T-cell (primary cell): Measurements from ENCODE around the gene HYDIN. TPM values are rescaled to one million over a fixed set of nuclear protein-coding genes. Genes with fewer than 3 reads are reported as not detected.
"Not testable (repeated sequence)": the region's sequence is repeated elsewhere in the genome, so short reads cannot be mapped to it uniquely, and the experiment has no call there.

ENCODE experiments used
- ATAC-seq, 4 experiments: fragments of 200-7000 bp in 3 of 4; fragments of 150-1000 bp in 1 of 4; cut with Tn5 transposase; replicated peaks in 1 of 4; 1 replicate in 3 of 4; 2 replicates in 1 of 4; pipeline ENCODE4 v1.10.0; 2021; ENCODE audit warnings: moderate library complexity in 3 of 4, mild to moderate bottlenecking in 2 of 4, moderate number of reproducible peaks in 1 of 4
- CTCF ChIA-PET, 2 donors: fragments of 300-600 bp; sonication (Branson Sonifier 250); formaldehyde crosslinking; loops; one replicate each; lab custom pipeline; 2022; ENCODE audit warnings: antibody characterized with exemption in 2 of 2; lab: Charles Lee
- POLR2A ChIA-PET, 2 donors: fragments of 300-600 bp; sonication (Branson Sonifier 250); formaldehyde crosslinking; loops; one replicate each; lab custom pipeline; 2022; ENCODE audit warnings: antibody characterized with exemption in 2 of 2; lab: Charles Lee
- DNase-seq, 35 experiments: peaks; one replicate each; pipeline versions ENCODE4 v3.0.0 to v3.0.0-alpha.2; 2013 to 2023
- H3K27ac ChIP-seq: one replicate; pipeline ENCODE4 v1.5.1; 2013; ENCODE audit warnings: low read length
- H3K27me3 ChIP-seq, 2 experiments: replicated peaks in 1 of 2; 1 replicate in 1 of 2; 2 replicates in 1 of 2; pipeline versions ENCODE4 v1.6.1 to v1.7.0; 2013; ENCODE audit warnings: low read length in 1 of 2, mixed read lengths in 1 of 2; ENCODE audit not compliant: control insufficient read depth in 2 of 2, insufficient read depth in 2 of 2; ENCODE audit errors: extremely low read depth in 1 of 2
- H3K36me3 ChIP-seq, 2 donors: 1 replicate in 1 of 2; 2 replicates in 1 of 2; pipeline versions ENCODE4 v1.6.1 to v1.7.0; 2013; ENCODE audit warnings: low read length in 1 of 2; ENCODE audit not compliant: control insufficient read depth in 2 of 2, insufficient read depth in 1 of 2; ENCODE audit errors: extremely low read depth in 1 of 2
- H3K4me1 ChIP-seq, 2 experiments: 1 replicate in 1 of 2; 2 replicates in 1 of 2; pipeline versions ENCODE4 v1.6.1 to v1.7.0; 2013; ENCODE audit warnings: low read length in 2 of 2, mixed read lengths in 1 of 2; ENCODE audit not compliant: insufficient read depth in 2 of 2, control insufficient read depth in 1 of 2; ENCODE audit errors: extremely low read depth in 1 of 2
- H3K4me3 ChIP-seq, 2 donors: 1 replicate in 1 of 2; 2 replicates in 1 of 2; pipeline versions ENCODE4 v1.5.1 to v1.7.0; 2013; ENCODE audit warnings: mild to moderate bottlenecking in 2 of 2, low read length in 1 of 2, moderate library complexity in 1 of 2; ENCODE audit not compliant: control insufficient read depth in 1 of 2; ENCODE audit errors: extremely low read depth in 1 of 2
- H3K9me3 ChIP-seq: 2 replicates; pipeline ENCODE4 v1.7.0; 2013
- H3K27ac Mint-ChIP-seq, 2 donors: one replicate each; pipeline ENCODE4 v1.8.0; 2020 to 2021; ENCODE audit warnings: mild to moderate bottlenecking in 2 of 2, mixed read lengths in 2 of 2
- H3K27me3 Mint-ChIP-seq, 2 donors: one replicate each; pipeline ENCODE4 v1.8.0; 2021 to 2022; ENCODE audit warnings: mixed read lengths in 2 of 2
- H3K36me3 Mint-ChIP-seq: one replicate; pipeline ENCODE4 v1.8.0; 2021; ENCODE audit warnings: mixed read lengths
- H3K4me1 Mint-ChIP-seq, 3 donors: one replicate each; pipeline ENCODE4 v1.8.0; 2020 to 2022; ENCODE audit warnings: mixed read lengths in 3 of 3, mild to moderate bottlenecking in 1 of 3
- H3K4me3 Mint-ChIP-seq, 3 donors: one replicate each; pipeline ENCODE4 v1.8.0; 2020 to 2022; ENCODE audit warnings: mild to moderate bottlenecking in 3 of 3, mixed read lengths in 3 of 3, moderate library complexity in 3 of 3
- H3K9me3 Mint-ChIP-seq, 3 donors: one replicate each; pipeline ENCODE4 v1.8.0; 2020 to 2022; ENCODE audit warnings: mixed read lengths in 3 of 3
- WGBS: methylation state at CpG from one replicate; pipeline ENCODE4 v1.1.5; 2013; ENCODE audit warnings: missing lambda C conversion rate; ENCODE audit not compliant: insufficient coverage; 5-methylcytosine and 5-hydroxymethylcytosine counted together
- total RNA-seq, 35 experiments: library from RNA in 6 of 35; stranded (reverse) in 6 of 35; fragments of 120-200 nt in 1 of 35; gene quantifications; one replicate each; pipeline versions ENCODE4 v1.2.1 to v1.2.4 and lab custom pipeline; 2013 to 2026

The HYDIN gene
- total RNA-seq, 5 donors from 2014 or later (not counting 1 experiment from before 2014, with no cell fraction given) = 0.41 to 1.2 (median 0.73) TPM; not detected in 2

DNA sequence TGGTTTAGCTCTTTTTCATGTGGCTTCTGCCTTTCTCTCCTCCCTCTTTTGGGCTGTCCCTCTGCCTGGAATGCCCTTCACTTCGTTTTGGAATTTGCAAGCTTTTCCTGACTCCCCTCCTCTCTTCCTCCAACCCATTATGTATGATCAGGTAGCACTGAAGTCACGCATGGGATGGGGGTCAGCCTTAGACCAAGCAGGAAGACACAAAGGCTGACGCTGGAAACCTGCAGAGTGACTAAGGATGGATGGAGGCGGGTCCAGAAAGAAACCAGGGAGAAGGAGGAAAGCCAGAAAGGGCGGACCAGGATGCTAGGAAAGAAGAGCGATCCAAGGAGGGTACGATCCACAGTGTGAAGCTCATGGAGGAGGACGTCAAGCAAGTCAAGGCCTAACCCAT lies 296.8 kb downstream of the HYDIN start:
- H3K4me3 Mint-ChIP-seq, H3K4me1 Mint-ChIP-seq, H3K27me3 ChIP-seq, ATAC-seq, H3K4me3 ChIP-seq, DNase-seq, POLR2A ChIA-PET, H3K27ac Mint-ChIP-seq, H3K36me3 ChIP-seq, H3K27ac ChIP-seq, CTCF ChIA-PET, H3K9me3 Mint-ChIP-seq, H3K9me3 ChIP-seq, H3K36me3 Mint-ChIP-seq, H3K27me3 Mint-ChIP-seq, H3K4me1 ChIP-seq: not testable (repeated sequence)
- WGBS = no CpG with 5 or more reads among the region's 8 CpGs

DNA sequence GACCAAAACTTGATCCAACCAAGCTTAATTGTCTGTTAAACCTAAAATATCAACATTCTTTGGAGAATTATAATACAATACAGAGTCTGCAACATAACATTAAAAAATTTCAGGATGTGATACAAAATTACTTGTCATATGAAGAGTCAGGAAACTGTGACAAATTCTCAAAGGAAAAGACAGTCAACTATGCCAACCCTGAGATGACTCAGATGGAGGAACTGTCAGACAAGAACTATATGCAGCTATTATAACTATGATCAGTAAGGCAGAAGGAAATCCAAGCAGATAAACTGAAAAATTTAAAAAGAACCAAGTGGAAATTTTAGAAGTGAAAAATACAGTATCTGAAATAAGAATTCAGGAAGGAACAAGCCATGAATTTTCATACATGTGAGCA lies 299.8 kb downstream of the HYDIN start:
- ATAC-seq, POLR2A ChIA-PET, H3K27me3 Mint-ChIP-seq, H3K4me1 ChIP-seq, H3K27ac ChIP-seq, H3K36me3 ChIP-seq, H3K9me3 ChIP-seq, H3K4me3 ChIP-seq, H3K9me3 Mint-ChIP-seq, H3K27me3 ChIP-seq, H3K36me3 Mint-ChIP-seq, H3K4me3 Mint-ChIP-seq, H3K4me1 Mint-ChIP-seq, DNase-seq, CTCF ChIA-PET, H3K27ac Mint-ChIP-seq: not testable (repeated sequence)

DNA sequence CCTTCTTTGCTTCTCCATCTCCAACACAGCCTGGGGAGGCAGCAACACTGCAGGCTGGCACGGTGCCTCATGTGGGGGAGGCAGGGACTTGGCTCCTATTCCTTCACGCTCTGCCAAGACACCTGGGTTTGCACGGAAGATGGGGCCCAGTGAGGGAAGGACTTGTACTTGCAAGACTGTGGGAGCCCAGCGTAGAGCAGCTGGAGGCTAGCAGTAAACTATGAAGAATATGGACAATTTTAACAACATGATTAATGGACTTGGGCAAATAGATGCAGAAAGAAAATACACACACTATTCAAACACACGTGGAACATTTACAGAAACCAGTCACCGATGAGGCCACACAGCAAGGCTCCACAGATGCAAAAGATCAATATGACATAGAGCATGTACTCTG lies 308.4 kb downstream of the HYDIN start:
- H3K9me3 ChIP-seq, H3K4me1 ChIP-seq, POLR2A ChIA-PET, H3K36me3 Mint-ChIP-seq, ATAC-seq, H3K9me3 Mint-ChIP-seq, H3K4me3 Mint-ChIP-seq, H3K4me1 Mint-ChIP-seq, H3K27ac ChIP-seq, CTCF ChIA-PET, H3K27ac Mint-ChIP-seq, H3K27me3 ChIP-seq, H3K36me3 ChIP-seq, H3K4me3 ChIP-seq, H3K27me3 Mint-ChIP-seq, DNase-seq: not testable (repeated sequence)
- WGBS = no CpG with 5 or more reads among the region's 6 CpGs

DNA sequence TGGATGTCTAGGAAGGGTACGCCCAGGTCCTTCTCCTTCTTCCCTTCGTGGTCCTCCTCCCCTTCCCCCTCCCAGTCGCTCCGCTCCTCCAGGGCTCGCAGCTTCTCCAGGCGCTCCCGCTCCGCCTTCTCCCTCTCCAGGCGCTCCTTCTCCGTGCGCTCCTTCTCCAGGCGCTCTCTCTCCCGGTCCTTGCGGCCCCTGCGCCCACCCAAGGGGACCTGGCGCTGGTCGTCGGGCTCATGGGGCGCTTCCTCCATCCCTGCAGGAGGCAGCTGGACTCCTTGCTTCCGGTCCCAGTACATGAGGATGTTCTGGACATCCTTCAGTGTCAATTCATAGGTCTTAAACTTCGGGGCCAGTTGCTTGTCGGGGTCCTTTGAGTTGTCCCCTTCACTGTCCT lies 309.9 kb downstream of the HYDIN start:
- H3K4me3 ChIP-seq, H3K27ac Mint-ChIP-seq, H3K27me3 Mint-ChIP-seq, H3K36me3 ChIP-seq, H3K36me3 Mint-ChIP-seq, H3K4me3 Mint-ChIP-seq, H3K9me3 ChIP-seq, CTCF ChIA-PET, H3K4me1 Mint-ChIP-seq, ATAC-seq, DNase-seq, H3K4me1 ChIP-seq, H3K9me3 Mint-ChIP-seq, H3K27me3 ChIP-seq, POLR2A ChIA-PET, H3K27ac ChIP-seq: not testable (repeated sequence)
- 89% methylated on average over 15 of the region's 22 CpGs for WGBS

DNA sequence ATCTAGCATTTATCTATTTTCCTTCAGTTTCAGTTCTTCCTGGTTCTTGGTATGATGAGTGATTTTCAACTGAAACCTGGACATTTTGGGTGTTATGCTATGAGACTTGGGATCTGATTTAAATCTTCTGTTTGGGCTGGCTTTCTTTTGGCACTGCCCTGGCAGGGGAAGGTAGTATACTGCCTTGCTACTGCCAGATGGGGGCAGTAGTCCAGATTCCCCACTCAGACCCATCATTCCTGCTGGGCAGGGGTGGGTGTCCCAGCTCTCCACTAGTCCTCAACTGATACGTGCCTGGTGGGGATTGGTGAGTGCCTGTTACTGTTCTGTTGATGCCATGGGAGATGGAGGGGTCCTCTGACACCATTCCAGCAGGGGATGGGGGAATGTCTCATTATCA lies 342.3 kb downstream of the HYDIN start:
- H3K27me3 Mint-ChIP-seq, ATAC-seq, H3K27ac ChIP-seq, H3K36me3 Mint-ChIP-seq, H3K4me1 Mint-ChIP-seq, H3K4me1 ChIP-seq, H3K9me3 ChIP-seq, H3K27ac Mint-ChIP-seq, H3K36me3 ChIP-seq, H3K27me3 ChIP-seq, H3K9me3 Mint-ChIP-seq, H3K4me3 ChIP-seq, H3K4me3 Mint-ChIP-seq, CTCF ChIA-PET, DNase-seq, POLR2A ChIA-PET: not testable (repeated sequence)
- WGBS = no CpG with 5 or more reads among the region's 1 CpG

DNA sequence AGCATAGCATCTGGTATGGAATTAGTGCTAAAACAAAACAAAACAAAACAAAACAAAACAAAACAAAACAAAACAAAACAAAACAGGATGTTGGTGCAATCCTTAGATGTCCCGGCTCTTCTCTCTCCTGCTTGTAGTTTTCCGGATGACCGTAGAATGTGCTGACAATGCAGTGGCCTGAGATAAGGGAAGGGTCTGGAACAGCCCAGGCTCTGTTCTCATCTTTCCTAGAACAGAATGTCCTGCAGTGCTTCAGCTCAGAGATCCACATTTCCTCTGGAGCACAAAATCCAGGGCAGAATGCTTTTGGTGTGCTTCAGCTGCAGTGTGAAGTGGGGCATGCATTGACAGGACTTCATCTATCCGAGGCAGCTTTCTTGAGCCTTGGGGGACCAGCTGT lies 345.9 kb downstream of the HYDIN start:
- H3K4me3 ChIP-seq, H3K27me3 Mint-ChIP-seq, H3K27me3 ChIP-seq, H3K4me1 ChIP-seq, H3K27ac Mint-ChIP-seq, POLR2A ChIA-PET, DNase-seq, H3K9me3 ChIP-seq, H3K36me3 ChIP-seq, H3K36me3 Mint-ChIP-seq, H3K4me3 Mint-ChIP-seq, H3K27ac ChIP-seq, ATAC-seq, H3K9me3 Mint-ChIP-seq, CTCF ChIA-PET, H3K4me1 Mint-ChIP-seq: not testable (repeated sequence)
- WGBS = no CpG with 5 or more reads among the region's 4 CpGs

DNA sequence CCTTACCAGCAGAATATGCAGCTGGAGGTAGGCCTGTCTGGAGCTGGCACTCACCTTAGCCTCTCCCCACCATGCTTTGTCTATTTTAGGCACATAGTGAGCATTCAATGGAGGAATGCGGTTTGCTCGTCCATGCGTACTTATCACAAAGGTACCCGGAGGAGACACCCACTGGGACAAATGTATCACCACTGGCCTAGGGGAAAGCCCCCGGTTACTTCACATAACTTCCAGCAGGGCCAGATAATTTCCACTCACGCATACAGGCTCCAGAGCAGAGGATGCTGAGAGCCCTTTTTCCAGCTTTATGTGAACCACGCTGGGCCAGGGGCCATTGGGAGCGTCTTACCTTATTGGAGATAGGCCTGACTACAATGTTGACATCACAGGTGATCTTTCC lies 348.2 kb downstream of the HYDIN start:
- H3K4me1 ChIP-seq, H3K4me3 ChIP-seq, H3K9me3 ChIP-seq, H3K36me3 ChIP-seq, H3K9me3 Mint-ChIP-seq, H3K36me3 Mint-ChIP-seq, DNase-seq, H3K4me1 Mint-ChIP-seq, H3K27me3 ChIP-seq, H3K27ac ChIP-seq, CTCF ChIA-PET, H3K27me3 Mint-ChIP-seq, POLR2A ChIA-PET, H3K27ac Mint-ChIP-seq, ATAC-seq, H3K4me3 Mint-ChIP-seq: not testable (repeated sequence)
- WGBS = no CpG with 5 or more reads among the region's 8 CpGs
